Activated CD4-positive, alpha-beta T cell treated with anti-CD3 and anti-CD28 coated beads, Interleukin-2, amount 50 U/mL, for 1 hour (primary cell): Measurements from ENCODE around the gene FN3KRP.

ENCODE experiments used
- DNase-seq: peaks from one replicate; pipeline ENCODE4 v3.0.0-alpha.2; 2020

The FN3KRP gene, protein sequence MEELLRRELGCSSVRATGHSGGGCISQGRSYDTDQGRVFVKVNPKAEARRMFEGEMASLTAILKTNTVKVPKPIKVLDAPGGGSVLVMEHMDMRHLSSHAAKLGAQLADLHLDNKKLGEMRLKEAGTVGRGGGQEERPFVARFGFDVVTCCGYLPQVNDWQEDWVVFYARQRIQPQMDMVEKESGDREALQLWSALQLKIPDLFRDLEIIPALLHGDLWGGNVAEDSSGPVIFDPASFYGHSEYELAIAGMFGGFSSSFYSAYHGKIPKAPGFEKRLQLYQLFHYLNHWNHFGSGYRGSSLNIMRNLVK

DNA sequence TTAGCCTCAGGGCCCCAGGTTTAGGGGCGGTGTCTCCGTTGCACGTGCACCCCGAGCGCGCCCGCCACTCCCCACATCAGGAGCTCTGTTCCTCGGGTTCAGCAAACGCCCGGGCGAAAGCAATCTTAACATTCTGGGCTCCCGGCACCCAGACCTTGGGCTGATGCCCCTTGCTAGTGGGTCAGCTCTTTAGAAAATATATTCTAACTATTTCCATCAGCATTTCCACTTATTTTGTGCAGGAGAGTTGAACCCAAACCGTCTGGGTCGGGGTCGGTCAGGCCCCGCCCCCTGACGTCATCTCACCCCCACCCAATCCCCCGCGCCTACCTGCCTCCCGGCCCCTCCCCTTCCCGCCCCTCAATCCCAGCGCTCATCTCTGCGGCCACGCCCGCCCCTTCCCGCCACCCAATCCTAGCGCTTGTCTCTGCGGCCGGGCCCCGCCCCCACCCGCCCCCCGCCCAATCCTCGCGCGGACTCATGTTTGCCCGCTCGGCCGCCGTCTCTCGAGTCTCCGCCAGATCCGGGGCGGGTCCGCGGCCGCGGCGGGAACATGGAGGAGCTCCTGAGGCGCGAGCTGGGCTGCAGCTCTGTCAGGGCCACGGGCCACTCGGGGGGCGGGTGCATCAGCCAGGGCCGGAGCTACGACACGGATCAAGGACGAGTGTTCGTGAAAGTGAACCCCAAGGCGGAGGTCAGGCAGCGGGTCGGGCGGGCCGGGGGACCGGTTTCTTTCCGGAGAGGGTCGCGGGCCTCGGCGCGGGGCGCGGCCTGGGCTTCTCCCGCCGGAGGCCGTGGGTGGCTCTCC is at the start of gene FN3KRP:
FN3KRP (plus strand) TSS at position 504 of the 808 bp plus-strand sequence; CDS start at position 554, 50 bp downstream.
- peak; percentile 83 for DNase-seq

- DNase-seq = no peak
Measured at GRCh38 chr17:82666931-82667667, 49.4 kb upstream of the FN3KRP start.

DNA sequence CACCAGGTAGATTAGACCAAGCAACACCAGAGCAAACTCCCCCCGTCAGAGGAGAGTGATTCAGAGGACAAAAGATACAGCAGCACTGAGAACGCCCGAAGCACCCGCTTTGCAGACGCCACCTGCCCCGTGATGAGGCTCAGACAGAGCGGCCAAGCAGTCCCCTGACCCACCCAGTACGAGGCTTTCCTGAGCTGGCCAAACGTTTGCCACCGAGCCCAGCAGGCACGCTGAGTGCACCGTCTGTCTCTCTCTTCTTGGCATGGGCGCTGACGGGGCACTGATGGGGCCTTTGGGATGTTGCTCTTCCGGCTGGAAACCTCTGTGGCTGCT is 48.9 kb upstream of the FN3KRP start:
- no peak for DNase-seq

GRCh38 chr17:82668024-82668630 is 48.4 kb upstream of the FN3KRP start:
- DNase-seq = no peak

DNA sequence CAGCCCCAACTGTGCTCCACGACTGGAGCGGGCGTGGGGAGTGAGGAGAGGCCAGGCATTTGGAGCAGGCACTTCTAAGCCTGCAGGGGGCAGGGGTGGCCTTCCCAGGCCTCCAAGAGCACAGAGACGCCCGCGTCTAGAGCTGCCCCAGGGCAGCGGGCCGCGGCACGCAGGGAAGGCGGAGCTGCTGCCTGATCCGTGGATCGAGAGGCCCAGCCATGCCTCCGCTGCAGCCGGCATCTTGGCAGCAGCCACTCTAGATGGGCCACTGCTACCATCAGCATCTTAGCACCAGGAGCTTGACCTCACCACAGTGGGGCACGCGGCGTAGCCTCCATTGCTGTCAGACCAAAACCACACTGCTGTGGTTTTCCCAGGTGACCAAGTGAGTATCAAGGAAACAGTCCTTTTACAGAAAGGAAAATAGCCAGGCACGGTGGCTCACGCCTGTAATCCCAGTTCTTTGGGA is 47.8 kb upstream of the FN3KRP start:
- DNase-seq = peak; percentile 27

DNA sequence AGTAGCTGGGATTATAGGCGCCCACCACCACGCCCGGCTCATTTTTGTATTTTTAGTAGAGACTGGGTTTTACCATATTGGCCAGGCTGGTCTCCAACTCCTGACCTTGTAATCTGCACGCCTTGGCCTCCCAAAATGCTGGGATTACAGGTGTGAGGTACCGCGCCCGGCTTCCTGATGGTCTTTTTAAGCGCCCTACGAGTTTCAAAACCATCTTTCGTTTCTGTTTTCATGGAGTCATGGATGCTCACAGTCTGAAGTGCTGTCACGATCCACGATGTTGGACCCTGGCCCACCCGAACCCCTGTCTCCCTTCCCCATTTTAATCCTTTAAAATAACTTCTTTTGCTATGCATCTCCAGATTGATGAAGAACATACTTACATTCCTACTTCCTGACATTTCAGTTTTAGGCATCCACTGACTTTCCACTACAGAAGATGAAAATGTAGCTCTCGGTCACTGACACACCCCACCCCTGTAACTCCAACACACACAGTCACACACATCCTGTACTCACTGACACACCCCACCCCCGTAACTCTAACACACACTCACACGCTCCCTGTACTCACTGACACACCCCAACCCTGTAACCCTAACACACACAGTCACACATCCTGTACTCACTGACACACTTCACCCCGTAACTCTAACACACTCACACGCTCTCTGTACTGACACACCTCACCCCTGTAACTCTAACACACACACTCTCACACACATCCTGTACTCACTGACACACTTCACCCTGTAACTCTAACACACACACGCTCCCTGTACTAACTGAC is 45.6 kb upstream of the FN3KRP start:
- no peak for DNase-seq

DNA sequence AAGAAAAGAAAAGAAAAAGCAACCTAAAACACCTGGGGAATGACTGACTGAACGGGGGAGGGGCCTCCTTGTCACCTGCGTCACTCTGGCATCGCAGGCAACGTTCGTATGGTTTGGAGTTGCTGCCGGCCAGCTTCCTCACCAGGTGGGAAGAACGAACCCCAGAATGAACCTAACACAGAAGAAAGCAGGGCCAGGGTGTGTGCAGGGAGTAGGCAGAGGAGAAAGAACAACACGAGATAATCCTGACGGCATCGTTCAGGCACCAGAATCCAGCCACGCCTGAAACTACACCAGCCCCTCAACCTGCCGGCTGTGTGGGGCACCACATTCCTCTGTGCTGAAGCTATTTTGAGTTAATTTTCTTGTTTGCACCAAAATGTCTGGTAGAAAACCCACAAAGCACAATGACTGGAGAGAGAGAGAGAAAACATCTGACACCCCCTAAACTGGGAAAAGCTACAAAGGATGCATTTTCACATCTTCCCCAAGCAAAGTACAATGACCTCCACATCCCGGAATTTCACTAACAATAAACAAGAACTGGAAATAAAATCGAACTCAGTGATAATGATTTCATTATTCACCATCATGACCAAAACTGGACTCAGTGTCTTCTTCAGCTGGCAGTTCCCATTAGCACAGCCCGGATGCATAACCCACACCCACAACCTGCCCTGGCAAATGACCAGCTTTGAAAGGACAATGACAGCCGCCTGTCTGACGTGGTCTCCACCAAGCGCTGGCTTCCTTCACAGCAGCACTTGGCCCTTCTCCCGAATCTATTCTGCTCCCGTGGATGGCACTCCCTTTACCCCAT is 41.6 kb upstream of the FN3KRP start:
- no peak for DNase-seq

DNA sequence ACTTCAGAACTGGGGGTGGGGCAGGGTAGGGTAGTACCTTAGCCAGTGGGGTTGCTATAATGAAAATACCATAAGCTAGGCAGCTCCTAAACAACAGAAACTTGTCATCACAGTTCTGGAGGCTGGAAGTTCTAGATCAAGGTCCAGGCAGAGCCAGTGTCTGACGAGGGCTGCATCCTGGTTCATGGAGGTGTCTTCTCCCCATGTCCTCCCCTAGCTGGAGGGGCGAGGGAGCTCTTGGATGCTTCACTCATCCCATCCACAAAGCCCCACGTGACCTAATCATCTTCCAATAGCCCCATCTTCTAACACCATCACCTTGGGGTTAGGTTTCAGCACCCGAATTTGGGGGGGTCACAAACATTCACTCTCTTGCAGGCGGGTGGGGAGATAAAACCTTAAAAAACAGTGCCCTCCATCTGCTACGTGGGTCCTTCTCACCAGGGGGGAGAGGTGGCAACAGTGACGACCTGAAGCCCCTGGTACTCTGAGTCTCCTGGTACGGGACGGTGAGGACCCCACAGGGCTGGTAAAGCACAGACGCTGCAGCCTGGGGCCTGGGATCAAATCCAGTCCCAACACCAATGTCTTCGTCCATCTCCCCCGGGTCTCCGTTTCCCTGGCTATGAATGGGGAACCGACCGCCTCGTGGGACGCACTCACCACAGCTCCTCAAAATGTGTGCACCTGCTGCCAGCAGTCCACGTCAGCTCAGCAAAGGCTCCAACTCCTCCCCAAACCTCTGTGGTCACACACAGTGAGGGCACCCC is 40.8 kb upstream of the FN3KRP start:
- no peak for DNase-seq

GRCh38 chr17:82677353-82677925 is 39.1 kb upstream of the FN3KRP start:
- no peak for DNase-seq

DNA sequence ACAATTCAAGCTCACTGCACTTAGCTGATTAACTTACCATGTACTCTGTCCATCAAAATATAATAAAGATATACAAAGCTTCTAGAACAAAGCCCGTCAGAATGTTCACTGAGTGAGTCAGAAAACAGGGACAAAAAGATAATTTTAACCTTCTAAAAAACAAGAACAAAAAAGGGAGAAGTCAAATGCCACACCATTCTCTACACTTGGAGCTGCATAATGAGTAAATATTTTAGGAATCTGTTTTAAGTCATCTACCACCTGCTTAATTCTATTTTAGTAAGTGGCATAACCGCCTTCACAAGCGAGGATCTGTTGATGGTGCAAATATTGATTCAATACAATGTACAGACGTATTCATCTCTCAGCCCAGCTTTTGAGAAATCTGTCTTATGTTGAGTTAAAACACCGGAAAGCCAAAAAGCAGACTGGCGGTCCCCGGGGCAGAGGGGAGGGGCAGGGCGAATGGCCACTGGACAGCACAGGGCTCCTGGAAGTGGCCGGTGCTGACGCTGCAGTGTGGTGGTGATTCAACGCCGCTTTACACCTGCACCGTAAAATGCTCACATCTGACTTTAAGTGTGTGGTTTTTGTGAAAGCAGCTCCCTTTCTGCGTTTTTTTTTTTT is 38.1 kb upstream of the FN3KRP start:
- DNase-seq = no peak

GRCh38 chr17:82679586-82680465 is 36.7 kb upstream of the FN3KRP start:
- no peak for DNase-seq

GRCh38 chr17:82681547-82681946 is 35.0 kb upstream of the FN3KRP start:
- DNase-seq = no peak

GRCh38 chr17:82683534-82683933 is 33.0 kb upstream of the FN3KRP start:
- no peak for DNase-seq

DNA sequence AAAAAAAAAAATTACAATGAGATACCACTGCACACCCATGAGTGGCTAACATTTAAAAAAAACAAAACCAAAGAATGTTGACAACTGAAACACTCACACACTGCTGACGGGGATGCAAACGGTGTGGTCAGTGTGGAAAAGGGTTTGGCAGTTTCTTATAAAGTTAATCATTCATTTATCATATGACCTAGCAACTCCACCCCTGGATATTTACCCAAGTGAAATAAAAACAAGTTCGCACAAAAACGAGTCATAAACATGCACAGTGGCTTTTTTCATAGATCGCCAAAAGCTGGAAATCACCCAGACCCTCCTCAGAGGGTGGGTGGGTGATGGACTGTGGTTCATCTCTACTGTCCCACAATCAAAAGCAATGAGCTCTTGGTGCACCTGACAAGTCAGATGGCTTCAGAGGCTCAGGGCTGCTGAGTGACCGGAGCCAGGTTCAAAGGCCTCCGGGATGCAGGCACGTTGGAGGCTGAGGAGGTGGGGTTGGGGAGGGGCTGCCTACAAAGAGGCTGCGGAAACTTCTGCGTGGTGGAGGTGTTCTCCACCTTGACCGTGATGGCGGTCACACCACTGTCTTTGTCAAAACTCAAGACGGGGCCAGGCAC is 32.2 kb upstream of the FN3KRP start:
- no peak for DNase-seq

DNA sequence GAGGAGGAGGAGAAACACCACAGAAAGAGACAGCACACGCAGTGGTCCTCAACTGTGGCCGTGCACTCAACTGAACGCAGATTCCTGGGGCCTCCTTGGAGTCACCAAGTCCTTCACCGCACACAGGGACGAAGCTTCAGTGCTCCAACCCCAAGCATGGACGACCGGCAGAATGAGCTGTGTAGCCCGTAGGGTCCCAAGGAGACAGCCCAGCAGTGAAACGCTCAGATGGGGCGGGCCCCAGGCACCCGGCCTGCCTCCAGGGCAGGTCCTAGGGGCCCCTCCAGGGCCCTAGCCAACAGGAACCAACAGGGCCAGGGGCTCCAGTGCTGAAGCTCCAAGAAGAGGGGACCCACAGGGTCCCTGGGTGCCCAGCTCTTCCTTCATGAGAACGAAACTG is 31.2 kb upstream of the FN3KRP start:
- no peak for DNase-seq

DNA sequence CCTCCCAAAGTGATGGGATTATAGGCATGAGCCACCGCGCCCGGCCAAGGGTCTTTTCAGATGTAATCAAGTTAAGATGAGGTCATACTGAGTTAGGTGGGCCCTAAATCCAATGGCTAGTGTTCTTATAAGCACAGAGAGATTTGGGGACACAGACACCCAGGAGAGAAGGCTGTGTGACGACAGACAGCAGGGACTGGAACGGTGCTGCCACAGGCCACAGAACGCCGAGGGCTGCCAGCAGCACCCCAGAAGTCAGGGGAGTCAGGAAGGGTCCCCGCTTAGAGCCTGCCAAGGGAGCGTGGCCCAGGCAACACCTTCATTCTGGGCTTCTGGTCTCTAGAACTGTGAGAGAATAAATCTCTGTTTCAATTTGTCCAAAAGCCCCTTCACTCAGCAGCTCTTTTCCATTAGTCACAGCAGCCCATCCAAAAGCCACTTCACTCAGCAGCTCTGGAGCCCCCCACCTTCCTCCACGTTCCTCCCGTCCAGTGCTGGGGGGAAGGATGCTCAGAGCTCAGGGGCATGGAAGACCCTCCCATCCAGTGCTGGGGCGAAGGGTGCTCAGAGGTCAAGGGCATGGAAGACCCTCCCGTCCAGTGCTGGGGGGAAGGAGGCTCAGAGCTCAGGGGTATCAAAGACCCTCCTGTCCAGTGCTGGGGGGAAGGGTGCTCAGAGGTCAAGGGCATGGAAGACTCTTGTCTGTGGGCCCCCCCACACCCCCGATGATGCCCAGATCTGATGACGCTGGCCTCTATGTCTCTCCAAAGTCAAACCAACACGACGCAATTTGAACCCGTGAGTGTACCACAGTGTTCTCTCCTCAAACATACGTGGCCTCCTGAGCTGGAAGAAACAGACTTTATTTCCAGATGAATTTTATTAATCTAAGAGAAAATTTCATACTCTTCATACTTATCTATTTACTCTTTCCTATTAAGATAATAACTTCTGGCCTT is 29.9 kb upstream of the FN3KRP start:
- no peak for DNase-seq

DNA sequence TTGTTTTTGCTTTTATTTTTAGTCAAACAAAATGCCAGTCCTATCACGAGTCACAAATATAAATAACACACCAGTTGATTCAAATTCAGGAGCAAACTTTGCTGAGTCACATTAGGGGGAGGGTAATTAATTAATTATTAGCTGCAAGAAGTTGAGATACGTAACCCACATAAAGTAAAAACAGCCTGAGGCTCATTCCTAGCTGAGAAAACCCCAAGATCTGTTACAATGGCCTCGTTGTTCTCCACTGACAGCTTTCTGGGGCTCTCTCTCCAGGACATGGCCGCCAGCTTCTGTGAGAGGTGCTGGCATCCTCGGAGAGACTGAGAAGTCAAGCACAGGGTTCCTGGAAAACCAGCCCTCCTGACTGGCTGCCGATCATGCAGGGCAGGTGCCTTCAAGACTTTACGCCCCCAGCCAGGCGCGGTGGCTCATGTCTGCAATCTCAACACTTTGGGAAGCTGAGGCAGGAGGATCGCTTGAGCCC is 29.1 kb upstream of the FN3KRP start:
- DNase-seq = no peak
